GM12875 (cell line): Measurements from ENCODE around the gene TAPBPL.

Experiments used
- H3K4me3 ChIP-seq: one replicate; pipeline ENCODE4 v1.5.1; 2011; ENCODE audit warnings: low read depth, low read length, control low read depth
- CTCF ChIP-seq: IDR thresholded peaks from 2 replicates; pipeline ENCODE4 v1.5.1; 2011; ENCODE audit warnings: low read depth, mild to moderate bottlenecking, control low read depth, inconsistent platforms, low read length, moderate library complexity, borderline replicate concordance; ENCODE audit not compliant: insufficient read depth

The TAPBPL gene

GRCh38 chr12:6459004-6459337 is 7.1 kb downstream of the TAPBPL start:
- no peak overlapping the region for H3K4me3 ChIP-seq
- TF ChIP-seq CTCF: no peak

- no peak overlapping the region for H3K4me3 ChIP-seq
- no peak for TF ChIP-seq CTCF
Observed at GRCh38 chr12:6460751-6461371, 9.0 kb downstream of the TAPBPL start.

GRCh38 chr12:6461401-6462233 is 9.8 kb downstream of the TAPBPL start:
- no peak overlapping the region for H3K4me3 ChIP-seq
- no peak for TF ChIP-seq CTCF

- TF ChIP-seq CTCF: no peak
- H3K4me3 ChIP-seq: no peak overlapping the region
Observed at GRCh38 chr12:6462234-6462995, 10.6 kb downstream of the TAPBPL start.

- no peak overlapping the region for H3K4me3 ChIP-seq
- no peak for TF ChIP-seq CTCF
Observed at GRCh38 chr12:6463216-6463615, 11.4 kb downstream of the TAPBPL start.

- TF ChIP-seq CTCF: no peak
- H3K4me3 ChIP-seq: no peak overlapping the region
Observed at GRCh38 chr12:6463858-6464257, 12.0 kb downstream of the TAPBPL start.
